Esophagus (tissue), 2 donors: ENCODE measurements around the gene B9D1. TPM values are rescaled to one million over a fixed set of nuclear protein-coding genes. Genes with fewer than 3 reads are reported as not detected.
A peak's percentile ranks its signal among the peaks of the same experiment; 100 is the strongest.

Source experiments
- H3K27ac ChIP-seq, 2 donors: one replicate each; pipeline ENCODE4 v1.5.1; 2013; ENCODE audit warnings: low read depth in 2 of 2, mild to moderate bottlenecking in 2 of 2, inconsistent platforms in 1 of 2, low read length in 1 of 2, moderate library complexity in 1 of 2
- H3K27me3 ChIP-seq, 2 donors: one replicate each; pipeline ENCODE4 v1.6.1; 2013; ENCODE audit warnings: low read length in 2 of 2, control low read depth in 1 of 2, mild to moderate bottlenecking in 1 of 2; ENCODE audit not compliant: insufficient read depth in 2 of 2, control insufficient read depth in 1 of 2
- H3K36me3 ChIP-seq, 2 donors: one replicate each; pipeline ENCODE4 v1.6.1; 2013; ENCODE audit warnings: low read length in 1 of 2; ENCODE audit not compliant: control insufficient read depth in 2 of 2, insufficient read depth in 2 of 2
- H3K4me1 ChIP-seq, 2 donors: one replicate each; pipeline ENCODE4 v1.6.1; 2013; ENCODE audit warnings: low read length in 1 of 2; ENCODE audit not compliant: control insufficient read depth in 2 of 2, insufficient read depth in 2 of 2
- H3K4me3 ChIP-seq, 2 donors: one replicate each; pipeline ENCODE4 v1.5.1; 2013; ENCODE audit warnings: low read length in 2 of 2, mild to moderate bottlenecking in 2 of 2, low read depth in 1 of 2, moderate library complexity in 1 of 2
- H3K9me3 ChIP-seq, 2 donors: one replicate each; pipeline ENCODE4 v1.6.1; 2013; ENCODE audit warnings: mild to moderate bottlenecking in 2 of 2, low read depth in 1 of 2, low read length in 1 of 2, moderate library complexity in 1 of 2; ENCODE audit not compliant: control insufficient read depth in 2 of 2, insufficient read depth in 1 of 2
- WGBS, 2 donors: extraction: QIAGEN DNeasy Blood & Tissue Kit; methylation state at CpG; one replicate each; pipeline ENCODE4 v1.1.7; 2013; 5-methylcytosine and 5-hydroxymethylcytosine counted together
- polyA plus RNA-seq, 2 donors: library from polyadenylated mRNA; stranded (reverse); fragments of 200-250 nt; gene quantifications; one replicate each; pipeline ENCODE4 v1.2.3, GENCODE V29; 2013
- donor health status: healthy with polysubstance abuse.
- donor health status: Bipolar disorder and iron deficiency.

B9D1 gene
- polyA plus RNA-seq, 2 donors = 8.2 to 11.5 TPM

DNA sequence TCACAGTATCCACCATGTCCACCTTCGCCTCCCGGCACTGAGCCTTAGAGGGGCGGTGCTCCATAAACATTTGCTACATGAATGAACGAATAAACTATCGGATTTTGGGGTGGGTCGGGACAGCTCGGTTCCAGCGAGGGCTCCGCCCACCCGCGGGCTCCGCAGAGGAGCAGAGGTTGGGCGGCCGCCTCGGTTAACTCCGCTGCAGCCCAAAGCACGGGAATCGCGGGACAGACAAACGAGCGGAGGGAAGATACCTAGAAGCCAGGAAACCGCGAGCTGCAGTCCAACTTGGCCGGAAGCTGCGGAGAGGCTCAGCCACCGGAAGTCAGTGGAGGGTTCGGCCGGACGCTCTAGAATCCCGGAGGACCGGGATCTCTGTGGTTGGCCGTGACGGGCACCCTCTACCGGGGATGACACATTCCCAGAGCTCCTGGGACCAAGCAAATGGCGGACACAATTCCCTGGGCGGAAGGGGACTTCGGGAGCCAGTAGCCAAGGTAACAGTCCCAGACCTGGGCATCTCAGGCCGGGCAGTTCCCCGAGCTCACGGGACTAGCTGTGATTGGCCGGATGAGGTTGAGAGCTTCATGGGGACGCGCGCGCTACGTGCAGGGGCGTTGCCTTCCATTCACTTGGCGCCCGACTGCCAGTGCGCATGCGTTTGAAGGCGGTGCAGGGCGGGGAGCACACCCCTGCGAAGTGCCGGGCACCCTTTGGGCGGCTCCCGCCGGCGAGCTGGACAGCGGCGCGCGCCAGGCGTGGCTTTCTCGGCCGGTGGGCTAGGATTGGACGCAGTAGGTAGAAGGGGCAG, 15.3 kb upstream of the B9D1 start:
- no peaks in the 10 kb centered on the region for H3K27me3 ChIP-seq
- peaks cover 1 to 16% of the 10 kb centered on the region in 2 donors for H3K4me1 ChIP-seq
- H3K27ac ChIP-seq = peak overlapping the region; percentile 98 to 99
- peaks cover 6 to 30% of the 10 kb centered on the region in 2 donors for H3K36me3 ChIP-seq
- no peaks in the 10 kb centered on the region for H3K9me3 ChIP-seq
- WGBS, 2 donors = 0% methylated on average over 67 of the region's 67 CpGs
- H3K4me3 ChIP-seq = peak overlapping the region; percentile 68 to 73

DNA sequence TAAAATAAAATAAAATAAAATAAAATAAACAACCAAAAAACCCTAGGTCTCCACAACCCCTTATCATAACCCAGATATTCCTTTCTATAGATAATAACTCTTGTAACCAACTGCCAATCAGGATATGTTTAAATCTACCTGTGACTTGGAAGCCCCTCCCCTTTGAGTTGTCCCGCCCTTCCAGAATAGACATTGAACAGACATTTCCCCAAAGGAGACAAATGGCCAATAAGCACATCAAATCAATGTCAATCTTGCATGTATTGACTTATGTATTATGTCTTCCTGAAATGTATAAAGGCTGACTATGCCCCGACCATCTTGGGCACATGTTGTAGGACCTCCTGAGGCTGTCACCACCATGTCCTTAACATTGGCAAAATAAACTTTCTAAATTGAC, 14.3 kb upstream of the B9D1 start:
- no peaks in the 10 kb centered on the region for H3K27me3 ChIP-seq
- H3K4me1 ChIP-seq = peaks cover 0 to 9% of the 10 kb centered on the region in 2 donors
- peaks cover 6 to 20% of the 10 kb centered on the region in 2 donors for H3K36me3 ChIP-seq
- H3K27ac ChIP-seq = peak overlapping the region; percentile 73 to 99
- peak overlapping the region in 1 of 2 donors; percentile 57 for H3K4me3 ChIP-seq
- H3K9me3 ChIP-seq = no peaks in the 10 kb centered on the region
- WGBS, 2 donors = 33 to 42% methylated on average over 2 of the region's 2 CpGs

DNA sequence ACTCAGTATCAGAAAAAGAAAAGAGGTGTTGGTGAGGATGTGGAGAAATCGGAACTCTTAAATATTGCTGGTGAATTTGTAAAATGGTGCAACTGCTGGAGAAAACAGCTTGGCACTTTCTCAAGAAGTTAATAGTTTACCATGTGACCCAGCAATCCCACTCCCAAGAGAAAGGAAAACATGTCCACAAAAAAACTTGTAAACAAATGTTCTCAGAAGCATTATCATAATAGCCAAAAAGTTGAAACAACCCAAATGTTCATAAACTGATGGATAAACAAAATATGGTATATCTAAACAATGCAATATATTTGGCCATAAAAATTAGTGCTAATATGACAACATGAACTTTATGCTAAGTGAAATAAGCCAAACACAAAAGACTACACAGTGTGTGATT, 13.2 kb upstream of the B9D1 start:
- H3K9me3 ChIP-seq = no peaks in the 10 kb centered on the region
- 76 to 93% methylated on average over 1 of the region's 1 CpG for WGBS, 2 donors
- H3K36me3 ChIP-seq = peaks cover 2 to 10% of the 10 kb centered on the region in 2 donors
- H3K27me3 ChIP-seq = no peaks in the 10 kb centered on the region
- peaks cover 0 to 12% of the 10 kb centered on the region in 2 donors for H3K4me1 ChIP-seq
- no peak overlapping the region for H3K27ac ChIP-seq
- H3K4me3 ChIP-seq = no peak overlapping the region

DNA sequence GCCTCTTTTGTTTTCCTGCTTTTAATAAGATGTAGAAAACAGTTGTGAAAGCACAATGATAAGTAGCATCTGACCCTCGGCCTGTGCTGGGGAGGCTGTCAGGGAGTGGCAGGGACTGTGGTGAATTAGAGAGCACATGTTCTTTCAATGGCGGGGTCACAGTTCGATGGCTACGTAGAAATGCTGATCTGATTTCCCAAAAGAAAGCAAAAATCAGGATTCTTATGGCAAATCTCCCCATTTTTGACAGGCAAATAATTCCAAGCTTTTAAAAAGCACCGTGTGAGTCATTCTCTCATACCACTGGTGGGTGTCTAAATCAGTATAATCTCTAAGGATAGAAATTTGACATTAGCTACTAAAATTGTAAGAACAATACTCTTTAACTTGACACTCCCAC, 11.6 kb upstream of the B9D1 start:
- no peak overlapping the region for H3K4me3 ChIP-seq
- H3K4me1 ChIP-seq = peaks cover 4 to 11% of the 10 kb centered on the region in 2 donors
- no peaks in the 10 kb centered on the region for H3K9me3 ChIP-seq
- 82 to 87% methylated on average over 5 of the region's 5 CpGs for WGBS, 2 donors
- no peaks in the 10 kb centered on the region for H3K36me3 ChIP-seq
- H3K27ac ChIP-seq = no peak overlapping the region
- no peaks in the 10 kb centered on the region for H3K27me3 ChIP-seq

- 86 to 92% methylated on average over 8 of the region's 8 CpGs for WGBS, 2 donors
- H3K9me3 ChIP-seq = no peaks in the 10 kb centered on the region
- H3K27me3 ChIP-seq = no peaks in the 10 kb centered on the region
- H3K4me1 ChIP-seq = peaks cover 4 to 11% of the 10 kb centered on the region in 2 donors
- H3K36me3 ChIP-seq = no peaks in the 10 kb centered on the region
- H3K27ac ChIP-seq = no peak overlapping the region
- no peak overlapping the region for H3K4me3 ChIP-seq
Measured at GRCh38 chr17:19372866-19373504, 10.5 kb upstream of the B9D1 start.

- Histone ChIP-seq H3K27ac (peak overlapping the region in 1 of 2 donors; percentile 79), H3K9me3 (no peaks in the 10 kb centered on the region), H3K36me3 (no peaks in the 10 kb centered on the region), H3K4me1 (peaks cover 4 to 11% of the 10 kb centered on the region in 2 donors), H3K4me3 (no peak overlapping the region), H3K27me3 (no peaks in the 10 kb centered on the region)
- WGBS, 2 donors = 84 to 88% methylated on average over 12 of the region's 12 CpGs
Measured at GRCh38 chr17:19372439-19372838, 9.9 kb upstream of the B9D1 start.

GRCh38 chr17:19372011-19372370, 9.5 kb upstream of the B9D1 start:
- Histone ChIP-seq H3K4me1 (peaks cover 4 to 11% of the 10 kb centered on the region in 2 donors), H3K27me3 (no peaks in the 10 kb centered on the region), H3K36me3 (no peaks in the 10 kb centered on the region), H3K9me3 (no peaks in the 10 kb centered on the region), H3K4me3 (no peak overlapping the region), H3K27ac (peak overlapping the region in 1 of 2 donors; percentile 79)
- 85 to 86% methylated on average over 9 of the region's 9 CpGs for WGBS, 2 donors

DNA sequence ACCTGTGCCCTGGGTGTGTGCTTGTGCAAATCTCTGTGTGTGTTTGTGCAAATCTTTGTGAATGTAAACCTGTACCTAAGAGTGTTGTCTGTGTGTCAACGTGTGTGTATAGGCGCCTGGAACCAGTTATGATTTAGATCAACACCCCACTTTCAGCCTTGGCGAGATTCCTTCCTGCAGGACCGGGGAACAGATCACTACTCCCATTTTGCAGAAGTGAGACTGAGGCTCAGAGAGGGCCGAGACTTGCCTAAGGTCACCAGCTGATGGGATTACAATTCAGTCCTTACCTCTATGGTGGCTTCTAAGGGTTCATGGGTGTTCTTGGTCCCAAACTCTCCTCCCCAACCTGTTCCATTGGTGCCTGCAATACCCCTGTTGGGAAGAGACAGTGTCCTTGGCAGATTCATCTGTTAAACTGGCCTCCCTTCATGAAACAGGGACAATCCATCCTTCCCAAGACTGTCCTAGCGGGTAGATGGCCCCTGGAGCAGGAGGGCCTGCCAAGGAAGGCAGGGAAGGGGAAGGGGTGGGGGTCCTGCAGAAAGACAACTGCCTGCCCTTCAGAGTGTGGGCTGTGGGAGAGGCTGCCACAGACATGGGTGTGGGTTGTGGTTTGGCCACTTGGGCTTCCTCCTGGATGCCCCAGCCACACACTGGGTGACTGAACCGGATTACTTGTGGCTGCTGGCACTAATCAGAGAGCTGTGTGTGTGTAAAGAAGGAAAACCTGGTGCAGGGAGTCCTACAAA, 8.9 kb upstream of the B9D1 start:
- H3K27me3 ChIP-seq = no peaks in the 10 kb centered on the region
- WGBS, 2 donors = 80 to 84% methylated on average over 7 of the region's 7 CpGs
- no peak overlapping the region for H3K4me3 ChIP-seq
- peak overlapping the region in 1 of 2 donors; percentile 85 for H3K27ac ChIP-seq
- H3K9me3 ChIP-seq = no peaks in the 10 kb centered on the region
- no peaks in the 10 kb centered on the region for H3K36me3 ChIP-seq
- H3K4me1 ChIP-seq = peaks cover 4 to 11% of the 10 kb centered on the region in 2 donors

GRCh38 chr17:19370493-19370960, 8.0 kb upstream of the B9D1 start:
- no peak overlapping the region for H3K4me3 ChIP-seq
- 57 to 73% methylated on average over 7 of the region's 7 CpGs for WGBS, 2 donors
- H3K27ac ChIP-seq = peak overlapping the region; percentile 25 to 85
- peaks cover 4 to 11% of the 10 kb centered on the region in 2 donors for H3K4me1 ChIP-seq
- H3K9me3 ChIP-seq = no peaks in the 10 kb centered on the region
- no peaks in the 10 kb centered on the region for H3K36me3 ChIP-seq
- no peaks in the 10 kb centered on the region for H3K27me3 ChIP-seq
